Esophagus muscularis mucosa (tissue), 4 donors: ENCODE data around the gene PER2. TPM values are rescaled to one million over a fixed set of nuclear protein-coding genes. Genes with fewer than 3 reads are reported as not detected.

ENCODE experiments used
- DNase-seq: peaks from one replicate; pipeline ENCODE4 v3.0.0-alpha.2; 2017; ENCODE audit errors: extremely low spot score
- H3K27ac ChIP-seq, 4 donors: fragments of 200-600 bp; sonication (generic); replicated peaks in 1 of 4; 1 replicate in 3 of 4; 2 replicates in 1 of 4; pipeline ENCODE4 v1.5.1; 2016 to 2019; ENCODE audit warnings: mild to moderate bottlenecking in 1 of 4
- H3K27me3 ChIP-seq, 4 donors: fragments of 200-600 bp; sonication (generic); one replicate each; pipeline versions ENCODE4 v1.5.1 to v1.6.0; 2016 to 2019
- H3K36me3 ChIP-seq, 4 donors: fragments of 200-600 bp; sonication (generic); one replicate each; pipeline ENCODE4 v1.5.1; 2016 to 2019
- H3K4me1 ChIP-seq, 4 donors: fragments of 200-600 bp; sonication (generic); one replicate each; pipeline ENCODE4 v1.5.1; 2016 to 2019
- H3K4me3 ChIP-seq, 4 donors: fragments of 200-600 bp; sonication (generic); 1 replicate in 2 of 4; 2 replicates in 2 of 4; pipeline ENCODE4 v1.5.1; 2016 to 2019; ENCODE audit warnings: mild to moderate bottlenecking in 4 of 4, moderate library complexity in 1 of 4
- H3K9me3 ChIP-seq, 4 donors: fragments of 200-600 bp; sonication (generic); 1 replicate in 3 of 4; 2 replicates in 1 of 4; pipeline ENCODE4 v1.5.1; 2016 to 2019
- CTCF ChIP-seq, 3 experiments: fragments of 200-600 bp in 2 of 3; fragments of 450-650 bp in 1 of 3; sonication (generic) in 2 of 3; IDR thresholded peaks; one replicate each; pipeline ENCODE4 v1.5.1; 2017 to 2019; ENCODE audit warnings: antibody characterized with exemption in 3 of 3, mild to moderate bottlenecking in 2 of 3, moderate library complexity in 1 of 3
- EP300 ChIP-seq: sonication (generic); formaldehyde crosslinking; IDR thresholded peaks from one replicate; pipeline ENCODE4 v1.6.1; 2017; ENCODE audit warnings: antibody characterized with exemption
- POLR2A ChIP-seq: fragments of 450-650 bp; IDR thresholded peaks from one replicate; pipeline ENCODE4 v1.6.1; 2017; ENCODE audit warnings: antibody characterized with exemption, moderate library complexity, mild to moderate bottlenecking, low read depth
- POLR2AphosphoS5 ChIP-seq, 2 donors: sonication (generic); formaldehyde crosslinking; IDR thresholded peaks; one replicate each; pipeline ENCODE4 v1.6.1; 2017; ENCODE audit warnings: antibody characterized with exemption in 2 of 2
- WGBS: methylation state at CpG from one replicate; pipeline ENCODE4 v1.1.5; 2018; 5-methylcytosine and 5-hydroxymethylcytosine counted together
- intact Hi-C: fragments of 100-400 bp; cut with DNase I; formaldehyde crosslinking; loops from one replicate; pipeline ENCODE4 v1.15.1; 2023
- total RNA-seq, 4 donors: library from RNA; depleted of rRNA; stranded (reverse); fragments of >200 nt; gene quantifications; one replicate each; pipeline versions ENCODE4 v1.1.0 to v1.2.1, GENCODE V29; 2016

PER2 gene
- total RNA-seq, 4 donors from 2014 or later = 9.1 to 13.1 (median 11.1) TPM

GRCh38 chr2:238263204-238264071, 25.0 kb downstream of the PER2 start:
- Histone ChIP-seq H3K36me3 (peaks cover 27 to 91% (median 82%) of the 10 kb centered on the region in 4 donors), H3K27ac (peak overlapping the region; percentile 51 to 63 (median 58)), H3K4me3 (no peak overlapping the region), H3K9me3 (no peaks in the 10 kb centered on the region), H3K27me3 (no peaks in the 10 kb centered on the region), H3K4me1 (peaks cover 23 to 33% (median 25%) of the 10 kb centered on the region in 4 donors)
- intact Hi-C loops = loop anchor here (2.0 to 10.0 kb wide), 3 partner anchors 59 to 407 kb away; partner anchors contain the start of genes ERFE and ILKAP
- WGBS = 17% methylated on average over 13 of the region's 13 CpGs
- TF ChIP-seq POLR2AphosphoS5 (IDR thresholded peaks at IDR 0.05) = peak; percentile 32 to 65
- no peak for TF ChIP-seq EP300
- peak; percentile 77 to 90 (median 79) for TF ChIP-seq CTCF (IDR thresholded peaks at IDR 0.05)
- peak; percentile 98 for DNase-seq

- intact Hi-C loops = loop anchor here (2.0 to 10.0 kb wide), 3 partner anchors 58 to 406 kb away; partner anchors contain the start of genes ERFE and ILKAP
- 90% methylated on average over 12 of the region's 12 CpGs for WGBS
- peaks cover 25 to 91% (median 82%) of the 10 kb centered on the region in 4 donors for H3K36me3 ChIP-seq
- H3K4me1 ChIP-seq = peaks cover 23 to 33% (median 25%) of the 10 kb centered on the region in 4 donors
- H3K27ac ChIP-seq = peak overlapping the region; percentile 51 to 63 (median 58)
- DNase-seq = no peak
- H3K27me3 ChIP-seq = no peaks in the 10 kb centered on the region
- H3K9me3 ChIP-seq = no peaks in the 10 kb centered on the region
- no peak overlapping the region for H3K4me3 ChIP-seq
- TF ChIP-seq EP300 (no peak), POLR2A (no peak), POLR2AphosphoS5 (IDR thresholded peaks at IDR 0.05) (no peak), CTCF (IDR thresholded peaks at IDR 0.05) (no peak)
Observed at GRCh38 chr2:238262496-238263122, 25.8 kb downstream of the PER2 start.

GRCh38 chr2:238261718-238262375, 26.6 kb downstream of the PER2 start:
- TF ChIP-seq POLR2AphosphoS5 (IDR thresholded peaks at IDR 0.05) (no peak), EP300 (no peak), CTCF (IDR thresholded peaks at IDR 0.05) (no peak), POLR2A (no peak)
- no peaks in the 10 kb centered on the region for H3K27me3 ChIP-seq
- no peak for DNase-seq
- H3K9me3 ChIP-seq = no peaks in the 10 kb centered on the region
- 99% methylated on average over 9 of the region's 16 CpGs for WGBS
- peaks cover 23 to 33% (median 25%) of the 10 kb centered on the region in 4 donors for H3K4me1 ChIP-seq
- H3K27ac ChIP-seq = peak overlapping the region in 1 of 4 donors; percentile 27
- H3K36me3 ChIP-seq = peaks cover 27 to 91% (median 82%) of the 10 kb centered on the region in 4 donors
- no peak overlapping the region for H3K4me3 ChIP-seq
- intact Hi-C loops = loop anchor here (2.0 to 10.0 kb wide), 3 partner anchors 57 to 405 kb away; partner anchors contain the start of genes ERFE and ILKAP

GRCh38 chr2:238260883-238261282, 27.5 kb downstream of the PER2 start:
- TF ChIP-seq POLR2A (no peak), POLR2AphosphoS5 (IDR thresholded peaks at IDR 0.05) (no peak), CTCF (IDR thresholded peaks at IDR 0.05) (no peak), EP300 (no peak)
- Histone ChIP-seq H3K9me3 (no peaks in the 10 kb centered on the region), H3K36me3 (peaks cover 34 to 91% (median 83%) of the 10 kb centered on the region in 4 donors), H3K27ac (no peak overlapping the region), H3K4me1 (peaks cover 23 to 33% (median 27%) of the 10 kb centered on the region in 4 donors), H3K4me3 (no peak overlapping the region), H3K27me3 (no peaks in the 10 kb centered on the region)
- 71% methylated on average over 8 of the region's 18 CpGs for WGBS
- intact Hi-C loops = loop anchor here (5.0 to 10.0 kb wide), 2 partner anchors 56 to 104 kb away; partner anchors contain the start of genes ERFE and ILKAP
- DNase-seq = no peak
